Anterior cingulate cortex (tissue), 58 donors: ENCODE results near the gene SLC16A12.
"Not testable (repeated sequence)": the region's sequence is repeated elsewhere in the genome, so short reads cannot be mapped to it uniquely, and the experiment has no call there.

Experiments used
- DNase-seq, 58 donors: peaks; one replicate each; lab custom pipeline; 2025; lab: John Stamatoyannopoulos, UW

Gene SLC16A12

DNA sequence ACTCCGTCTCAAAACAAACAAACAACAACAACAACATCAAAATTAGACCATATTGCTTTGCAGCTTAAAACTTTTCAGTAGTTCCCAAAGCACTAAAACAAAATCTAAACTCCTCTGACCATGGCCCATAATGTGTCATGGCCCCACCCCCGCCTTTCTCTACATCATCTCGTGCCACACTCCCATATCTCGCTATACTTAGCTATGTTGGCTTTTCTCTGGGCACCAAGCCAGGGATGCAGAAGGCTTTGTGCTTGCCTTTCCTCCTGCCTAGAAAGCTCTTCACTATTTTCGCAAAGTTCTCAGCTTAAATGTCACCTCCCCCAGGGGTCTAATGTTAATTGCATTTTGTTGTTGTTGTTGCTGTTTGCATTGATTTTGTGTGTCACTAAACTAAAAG lies 15.1 kb upstream of the SLC16A12 start:
- DNase-seq, result no peak

DNA sequence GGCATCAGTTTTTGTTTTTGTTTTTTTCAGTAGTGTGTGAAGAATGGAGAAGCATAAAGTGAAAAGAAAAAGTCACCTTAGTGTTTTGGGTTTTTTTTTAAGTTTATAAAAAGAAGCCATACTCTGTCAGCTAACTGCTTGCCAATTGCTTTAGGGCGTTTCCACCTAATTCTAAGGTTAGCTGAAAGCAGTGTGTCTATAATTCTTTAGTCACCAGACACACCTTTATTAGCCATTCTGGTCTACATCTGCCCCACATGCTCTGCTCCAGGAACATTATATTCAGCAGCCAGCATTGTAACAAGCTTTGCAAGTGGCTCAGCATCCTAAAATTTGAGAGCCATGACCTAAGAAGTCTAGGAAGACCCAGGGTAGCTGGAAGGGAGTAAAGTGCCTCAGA lies 14.1 kb upstream of the SLC16A12 start:
- no peak for DNase-seq

DNA sequence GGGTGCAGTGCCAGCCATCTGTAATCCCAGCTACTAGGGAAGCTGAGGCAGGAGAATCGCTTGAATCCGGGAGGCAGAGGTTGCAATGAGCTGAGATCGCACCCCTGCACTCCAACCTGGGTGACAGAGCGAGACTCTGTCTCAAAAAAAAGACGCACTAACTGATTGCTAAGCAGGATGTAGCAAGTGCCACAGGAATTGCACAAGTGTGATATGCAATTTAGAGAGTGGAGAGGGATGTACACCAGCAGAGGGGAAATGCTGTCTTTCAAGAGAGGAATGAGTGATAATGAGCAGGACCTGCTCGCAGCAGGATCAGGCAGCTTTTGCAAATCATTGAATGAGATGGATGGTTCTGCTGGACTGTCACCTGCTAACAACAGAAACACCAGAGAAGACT lies 13.3 kb upstream of the SLC16A12 start:
- no peak for DNase-seq

DNA sequence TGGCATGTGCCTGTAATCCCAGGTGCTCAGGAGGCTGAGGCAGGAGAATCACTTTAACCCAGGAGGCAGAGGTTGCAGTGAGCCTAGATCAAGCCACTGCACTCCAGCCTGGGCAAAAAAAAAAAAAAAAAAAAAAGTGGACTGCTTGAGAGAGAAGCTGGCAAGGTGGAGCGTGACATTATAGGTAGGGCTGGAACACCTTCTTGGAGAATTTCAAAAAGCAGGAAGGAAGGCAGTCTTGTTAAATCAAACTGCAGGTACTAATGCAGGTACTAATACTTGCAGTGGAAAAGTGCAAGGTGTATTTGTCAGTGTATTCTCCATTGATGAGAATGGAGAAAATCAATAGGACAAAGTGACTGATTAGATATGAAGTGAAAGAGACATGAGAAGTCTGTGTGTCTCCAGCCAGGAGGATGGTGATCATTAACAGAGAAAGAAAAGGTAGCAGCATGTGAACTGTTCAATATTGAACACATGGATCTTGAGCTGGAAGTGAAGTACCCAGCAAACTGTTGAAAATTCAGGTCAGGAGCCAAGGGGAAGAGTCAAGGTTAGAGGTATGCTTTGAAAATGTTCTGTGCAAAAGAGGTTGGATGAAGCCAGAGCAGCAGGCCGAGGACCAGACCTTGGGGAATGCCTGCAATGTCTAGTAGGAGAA lies 12.6 kb upstream of the SLC16A12 start:
- no peak for DNase-seq

DNA sequence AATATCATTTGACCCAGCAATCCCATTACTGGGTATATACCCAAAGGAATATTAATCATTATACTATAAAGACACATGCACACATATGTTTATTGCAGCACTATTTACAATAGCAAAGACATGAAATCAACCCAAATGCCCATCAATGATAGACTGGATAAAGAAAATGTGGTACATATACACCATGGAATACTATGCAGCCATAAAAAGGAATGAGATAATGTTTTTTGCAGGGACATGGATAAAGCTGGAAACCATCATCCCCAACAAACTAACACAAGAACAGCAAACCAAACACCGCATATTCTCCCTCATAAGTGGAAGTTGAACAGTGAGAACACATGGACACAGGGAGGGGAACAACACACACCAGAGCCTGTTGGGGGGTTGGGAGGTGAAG lies 11.3 kb upstream of the SLC16A12 start:
- DNase-seq, result not testable (repeated sequence)

DNA sequence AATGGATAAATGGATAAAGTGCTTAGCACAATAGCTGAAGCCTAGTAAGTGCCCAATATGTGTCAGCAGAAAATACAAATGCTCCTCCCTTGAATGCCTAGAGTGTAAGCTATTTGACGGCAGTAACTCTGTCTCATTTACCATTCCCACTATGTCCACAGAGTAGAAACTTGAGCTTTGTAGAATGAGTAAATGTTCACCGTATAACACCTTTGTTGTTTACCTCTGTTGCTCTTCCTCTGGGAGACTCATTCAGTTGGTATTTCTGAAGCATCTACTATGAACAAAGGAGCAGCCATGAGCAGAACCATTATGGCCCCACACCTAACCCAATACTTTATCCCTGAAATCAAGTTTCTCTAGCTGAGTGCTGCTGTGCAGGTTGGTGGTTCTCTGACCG lies 8.4 kb upstream of the SLC16A12 start:
- no peak for DNase-seq

DNA sequence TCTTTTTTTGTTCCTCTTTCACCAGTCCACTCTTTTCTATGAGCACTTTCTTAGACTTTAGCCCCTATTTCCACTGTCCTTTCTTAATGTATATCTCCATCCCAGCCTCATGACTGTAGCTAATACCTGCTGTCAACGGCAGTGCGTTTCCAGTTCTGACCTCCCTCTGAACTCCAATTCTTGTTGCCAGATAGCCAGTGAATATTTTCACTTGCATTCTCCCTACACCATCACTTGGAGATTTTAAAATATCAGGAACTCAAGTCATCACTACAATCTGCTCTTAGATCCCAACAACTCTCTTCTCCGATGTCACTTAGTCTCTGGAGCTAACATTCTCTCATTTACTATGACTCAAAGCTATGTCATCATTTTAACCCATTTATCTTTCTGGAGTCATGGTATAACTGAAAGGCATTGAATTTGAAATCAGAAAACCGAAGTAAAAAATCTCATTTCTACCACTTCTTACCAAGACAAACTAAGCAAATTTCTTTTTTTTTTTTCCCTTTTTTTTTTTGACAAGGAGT lies 5.1 kb upstream of the SLC16A12 start:
- no peak for DNase-seq

DNA sequence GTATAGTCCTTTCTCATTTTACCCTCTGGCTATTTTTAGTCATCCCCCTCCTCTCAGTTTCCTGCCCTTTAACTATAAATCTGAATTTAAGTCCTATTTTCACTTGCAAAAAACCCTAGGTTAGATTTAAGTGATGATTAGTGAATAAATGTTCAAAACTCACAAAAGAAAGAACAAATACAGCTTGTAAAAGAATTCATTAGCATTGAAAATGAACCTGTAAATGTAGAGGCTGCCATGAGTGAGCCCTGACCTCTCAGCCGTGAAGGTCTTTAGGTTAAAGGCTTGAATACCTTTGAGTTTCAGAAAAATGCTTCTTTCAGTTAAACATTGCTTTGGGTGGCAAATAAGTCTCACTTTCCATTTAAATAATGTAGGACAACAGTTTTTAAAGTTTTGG lies 2.0 kb upstream of the SLC16A12 start:
- DNase-seq, result no peak

DNA sequence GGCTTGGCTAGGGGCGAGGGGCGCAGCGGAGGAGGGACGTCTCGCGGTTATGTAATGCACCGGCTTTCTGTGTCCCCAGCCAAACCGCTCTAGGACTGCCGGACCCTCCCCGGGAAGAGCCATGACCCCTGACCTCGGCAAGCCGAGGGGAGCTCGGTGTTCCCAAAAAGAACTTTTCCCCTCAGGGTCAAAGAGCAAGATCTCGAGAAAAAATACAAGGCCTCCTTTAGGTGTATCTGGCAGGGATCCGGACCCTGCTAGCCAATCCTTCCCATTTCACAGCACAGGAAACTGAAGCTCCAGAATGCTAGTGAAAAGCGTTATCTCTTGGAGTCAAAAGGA lies 590 bp upstream of the SLC16A12 start:
- no peak for DNase-seq

DNA sequence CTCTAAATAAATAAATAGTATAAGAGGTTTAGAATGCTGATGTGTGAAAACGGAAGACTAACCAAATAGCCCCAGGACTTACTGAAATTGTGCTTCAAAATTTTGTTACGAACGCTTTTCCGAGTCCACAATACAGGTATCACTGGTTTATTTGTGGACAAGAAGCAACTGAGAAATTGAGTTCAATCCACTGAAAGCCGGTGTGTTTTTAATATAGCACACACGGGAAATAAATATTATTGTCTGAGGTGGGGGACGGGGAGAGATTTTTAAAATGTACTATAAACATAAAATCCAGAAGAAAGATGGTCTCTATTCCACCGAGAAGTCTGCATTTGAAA lies 598 bp downstream of the SLC16A12 start:
- DNase-seq, result no peak

DNA sequence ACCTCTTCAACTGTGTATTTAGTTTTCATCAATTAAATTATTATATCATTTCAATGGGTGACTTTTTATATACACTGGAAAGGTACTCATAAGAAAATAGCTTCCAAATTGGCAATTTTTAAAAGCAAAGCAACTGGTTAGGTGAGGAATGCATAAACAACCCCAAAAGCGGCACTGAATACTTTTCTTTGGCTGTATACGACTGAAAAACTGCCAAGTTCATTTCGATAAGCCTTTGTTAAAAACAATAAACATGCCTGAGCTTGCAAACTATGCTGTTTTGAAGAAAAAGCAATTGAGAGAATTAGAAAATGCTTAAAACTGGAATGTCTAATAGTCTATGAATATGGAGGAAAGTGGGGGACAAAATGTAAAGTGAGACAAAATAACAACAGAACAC lies 2.9 kb downstream of the SLC16A12 start:
- no peak for DNase-seq

DNA sequence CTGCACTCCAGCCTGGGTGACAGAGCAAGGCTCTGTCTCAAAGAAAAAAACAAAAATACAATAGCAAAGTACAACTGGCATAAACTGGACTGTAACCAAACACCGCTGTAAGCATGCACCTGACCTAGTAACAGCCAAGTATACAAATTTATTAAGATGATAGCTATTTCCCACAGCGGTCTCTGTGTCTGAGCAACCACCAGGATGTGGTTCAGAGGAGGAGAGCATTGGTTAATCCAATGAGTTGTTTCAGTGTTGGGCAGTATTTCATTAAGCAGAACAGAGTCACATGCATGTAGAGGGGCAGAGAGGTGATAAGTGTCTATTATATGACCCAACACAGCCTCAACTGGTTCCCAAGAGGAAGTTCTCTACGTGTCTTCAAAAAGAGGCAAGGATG lies 4.0 kb downstream of the SLC16A12 start:
- DNase-seq, result no peak

DNA sequence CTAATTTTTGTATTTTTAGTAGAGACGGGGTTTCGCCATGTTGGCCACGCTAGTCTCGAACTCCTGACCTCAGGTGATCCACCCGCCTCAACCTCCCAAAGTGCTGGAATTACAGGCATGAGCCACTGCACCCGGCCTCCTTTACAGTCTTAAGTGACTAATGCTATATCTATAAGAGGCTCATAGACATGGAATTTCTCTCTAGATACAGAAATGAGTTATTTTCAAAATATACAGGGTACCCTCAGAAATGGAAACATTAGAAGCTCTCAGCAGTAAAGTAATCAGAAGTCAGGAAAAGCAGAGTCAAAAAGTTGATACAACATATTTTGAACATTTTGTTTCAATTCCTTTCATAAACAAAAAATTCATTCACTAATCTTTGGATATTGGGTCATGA lies 5.7 kb downstream of the SLC16A12 start:
- DNase-seq, result not testable (repeated sequence)

DNA sequence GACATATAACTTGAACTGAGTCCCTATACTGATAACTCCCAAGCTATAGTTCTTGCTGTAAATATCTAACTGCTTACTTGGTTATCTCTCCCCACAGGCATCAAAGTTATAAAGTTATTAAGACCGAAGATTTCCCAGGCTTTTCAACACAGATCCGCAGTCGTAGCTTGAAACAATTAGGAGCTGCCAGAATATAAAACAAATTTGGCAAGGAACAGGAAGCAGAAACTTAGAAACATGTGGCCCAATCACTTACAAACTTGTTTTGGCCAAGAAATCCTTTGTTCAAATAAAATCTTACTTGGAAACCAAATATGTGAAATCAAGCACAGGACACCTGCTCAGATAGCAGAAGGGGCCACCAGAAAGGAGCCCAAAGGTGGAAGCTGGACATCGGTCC lies 9.0 kb downstream of the SLC16A12 start:
- no peak for DNase-seq

DNA sequence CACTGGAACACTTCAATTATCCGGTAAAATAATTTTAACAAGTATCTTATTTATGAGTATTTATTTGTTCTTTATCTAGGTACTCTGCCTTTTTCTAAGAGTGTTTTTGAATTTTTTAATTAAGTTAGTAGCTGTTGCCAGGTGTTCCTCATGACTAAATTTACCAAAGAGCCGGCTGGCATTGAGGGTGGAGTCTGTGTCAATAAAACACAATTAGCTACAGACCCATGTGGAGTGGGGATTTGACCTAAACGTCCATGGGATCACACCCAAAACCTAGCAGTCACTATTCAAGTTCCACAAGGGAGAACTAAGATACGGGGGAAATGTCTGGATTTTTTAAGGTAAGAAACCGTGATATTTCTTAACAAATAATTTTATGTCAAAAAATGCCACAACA lies 9.8 kb downstream of the SLC16A12 start:
- no peak for DNase-seq

DNA sequence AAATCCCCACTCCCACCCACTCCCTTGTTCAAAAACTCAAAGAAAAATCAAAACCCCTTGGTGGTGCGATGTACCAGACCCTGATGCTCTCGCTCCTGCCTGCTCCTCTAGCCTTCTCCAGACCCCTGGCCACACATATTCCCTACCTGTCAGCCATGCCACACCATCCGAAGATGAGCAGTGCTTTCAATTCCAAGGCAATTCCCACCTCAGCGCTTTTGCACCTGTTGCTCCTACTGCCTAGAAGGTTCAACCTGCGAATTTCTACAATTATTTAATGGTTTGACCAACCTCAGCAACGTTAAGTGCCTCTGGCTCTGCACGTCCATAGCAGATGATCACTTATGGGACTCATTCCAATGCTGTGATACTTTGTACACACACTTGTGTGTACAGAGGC lies 11.1 kb downstream of the SLC16A12 start:
- no peak for DNase-seq

DNA sequence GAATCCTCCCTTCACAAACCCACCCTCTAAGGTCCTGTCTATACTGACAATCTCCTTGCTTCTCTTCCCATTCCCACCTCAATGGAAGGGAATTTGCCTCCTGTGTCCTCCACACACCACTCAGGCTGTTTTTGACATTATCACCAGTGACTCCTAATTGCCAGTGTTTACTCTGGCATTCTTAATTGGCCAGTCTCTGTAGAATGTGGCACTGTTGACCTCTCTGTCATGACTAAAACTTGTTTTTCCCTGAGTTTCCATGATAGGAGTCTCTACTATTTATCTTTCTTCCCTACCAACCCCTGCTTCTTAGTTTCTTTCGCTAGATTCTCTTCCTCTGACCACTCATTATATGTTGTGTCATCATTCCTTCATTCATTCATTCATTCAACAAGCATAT lies 12.1 kb downstream of the SLC16A12 start:
- no peak for DNase-seq

DNA sequence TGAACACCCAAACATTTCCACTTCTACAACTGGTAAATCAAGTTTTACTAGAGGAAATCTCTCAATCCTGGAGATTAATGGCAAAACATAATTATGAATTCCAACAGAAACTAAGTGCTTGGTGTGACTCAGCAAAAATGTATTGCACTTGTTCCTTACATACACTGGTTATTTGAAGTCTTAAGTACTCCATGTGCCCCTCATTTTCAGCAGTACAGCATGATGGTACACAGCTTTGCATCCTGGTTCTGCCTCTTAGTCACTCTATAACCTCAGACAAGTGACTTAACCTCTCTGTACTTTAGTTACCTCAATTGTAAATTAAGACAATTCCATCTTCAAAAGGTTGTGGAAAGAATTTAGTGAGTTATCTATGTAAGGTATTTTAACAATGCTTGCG lies 12.9 kb downstream of the SLC16A12 start:
- DNase-seq, result no peak

DNA sequence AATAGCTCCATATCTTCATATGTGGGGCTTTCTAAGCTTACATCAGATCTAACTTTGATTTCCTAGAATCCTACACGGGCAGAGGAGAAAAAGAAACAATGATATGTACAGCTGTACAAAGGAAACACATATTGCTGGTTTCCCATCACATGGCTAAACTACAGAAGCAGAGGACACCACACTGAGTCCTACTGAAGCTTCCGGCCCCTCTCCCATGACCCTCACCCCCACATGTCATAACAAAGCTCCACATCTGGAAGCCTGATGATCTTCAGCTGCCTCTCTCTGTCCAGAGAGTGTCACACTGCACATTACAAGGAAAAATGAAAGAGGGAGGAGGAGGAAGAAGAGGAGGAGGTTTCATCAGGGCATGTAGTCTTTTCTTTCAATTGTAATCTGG lies 14.0 kb downstream of the SLC16A12 start:
- no peak for DNase-seq

DNA sequence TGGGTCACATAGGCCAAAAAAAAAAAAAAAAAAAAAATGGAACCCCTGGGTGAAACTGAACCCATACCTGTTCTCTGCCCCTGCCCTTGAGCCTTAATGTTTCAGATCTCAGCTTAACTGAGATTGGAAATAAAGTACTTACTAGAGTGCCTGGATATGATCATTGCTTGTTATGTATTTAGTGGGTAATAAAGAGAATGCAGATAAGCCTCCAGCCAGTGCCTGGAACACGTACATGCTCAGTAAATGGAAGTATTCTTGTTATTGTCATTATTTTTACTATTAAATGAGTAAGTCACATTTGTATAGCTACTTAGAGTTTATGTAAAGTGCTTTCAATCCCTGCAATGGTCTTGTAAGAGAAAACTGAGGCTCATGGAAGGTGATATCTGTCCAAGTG lies 14.7 kb downstream of the SLC16A12 start:
- DNase-seq, result no peak

DNA sequence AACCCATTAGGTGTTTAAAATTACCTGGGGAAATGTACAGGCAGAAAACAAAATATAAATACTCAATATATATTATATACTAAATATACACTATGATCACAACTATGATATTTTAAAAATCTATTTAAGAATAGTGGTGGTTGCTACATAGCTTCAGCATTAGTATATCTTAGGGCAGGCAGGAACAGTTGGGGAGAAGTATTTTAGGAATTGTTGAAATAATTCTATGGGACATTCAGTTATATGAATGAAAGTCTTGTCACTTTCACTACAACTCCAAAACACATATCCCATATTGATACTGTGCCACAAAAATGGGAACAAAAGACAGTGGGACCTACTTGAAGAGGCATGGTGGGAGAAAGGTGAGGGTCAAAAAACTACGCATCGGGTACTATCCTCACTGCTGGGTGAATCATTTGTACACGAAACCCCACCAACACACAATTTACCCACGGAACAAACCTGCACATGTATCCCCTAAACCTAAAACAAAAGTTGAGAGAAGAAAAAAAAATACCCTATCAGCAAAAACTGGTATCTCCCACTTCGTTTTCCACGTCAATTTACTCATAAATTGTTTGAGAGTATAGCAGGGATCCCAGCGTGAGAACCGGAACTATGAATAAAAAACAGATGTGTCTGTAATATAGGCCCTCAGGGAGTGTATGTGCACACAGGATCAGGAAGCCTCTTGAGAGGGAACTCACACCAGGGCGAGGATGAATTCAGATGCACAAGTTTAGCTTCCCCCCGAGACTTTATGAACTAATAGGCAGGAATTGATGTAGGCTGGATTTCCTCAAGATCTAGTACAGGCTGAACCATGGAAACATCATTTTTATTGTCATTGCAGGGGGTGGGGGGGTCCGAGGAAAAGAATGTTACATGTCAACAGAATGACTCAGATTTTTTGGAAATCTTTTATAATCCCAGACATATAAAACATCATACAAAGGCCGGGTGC lies 16.2 kb downstream of the SLC16A12 start:
- DNase-seq, result no peak

DNA sequence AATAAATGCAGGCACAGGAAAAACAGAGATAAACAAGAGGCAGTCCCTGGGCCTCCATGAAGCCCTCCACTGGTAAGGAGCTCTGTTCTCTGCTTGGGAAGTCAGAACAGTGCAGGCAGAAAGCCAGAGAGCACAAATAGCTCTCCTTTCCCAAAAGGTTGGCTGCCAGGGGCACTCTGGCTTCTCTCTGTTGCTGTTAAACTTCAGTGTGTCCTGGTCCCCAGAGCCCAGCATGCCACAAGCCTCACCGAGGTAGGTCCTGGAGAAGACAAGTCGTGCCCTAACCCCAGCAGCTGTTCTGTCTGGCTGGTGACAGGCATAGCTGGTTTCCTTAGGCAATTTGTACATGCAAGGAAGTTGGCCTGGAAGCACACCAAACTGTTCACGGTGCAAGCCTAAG lies 17.3 kb downstream of the SLC16A12 start:
- no peak for DNase-seq
